Measurements from ENCODE around the gene NAA20. TPM values are rescaled to one million over a fixed set of nuclear protein-coding genes. Genes with fewer than 3 reads are reported as not detected.
A peak's percentile ranks its signal among the peaks of the same experiment; 100 is the strongest.

Gene NAA20
- total and polyA plus RNA-seq, 2 of the 13 experiments (the other 11 are each of a cell fraction or from before 2014, with no cell fraction given): 81.9 to 82.8 TPM

DNA sequence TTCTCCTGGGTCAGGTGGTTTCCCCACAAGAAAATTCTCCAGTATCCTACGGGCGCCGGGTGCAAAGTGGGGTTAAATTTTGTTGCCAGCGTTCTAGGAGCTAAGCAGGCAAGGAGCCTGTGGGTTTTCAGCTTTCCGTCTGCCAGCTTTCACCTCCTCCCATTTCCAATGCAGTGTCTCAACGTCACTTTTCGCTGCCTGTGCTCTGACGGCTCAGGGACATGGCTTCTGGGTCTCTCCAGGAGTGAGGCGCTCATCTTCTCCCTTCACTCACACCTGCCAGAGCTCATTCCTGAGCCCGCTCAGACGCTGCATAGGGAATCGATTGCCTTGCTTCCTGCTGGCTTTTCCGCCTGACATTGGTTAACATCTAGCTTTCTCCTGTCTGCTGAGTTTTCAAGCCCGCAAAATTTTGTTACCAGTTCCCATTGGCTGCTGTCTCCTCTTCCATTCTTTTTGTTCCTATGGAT, 7.3 kb upstream of the NAA20 start (continued):
- peak; percentile 60; the same call in 1 of the 2 replicates for TF ChIP-seq ZFP36L1 (CRISPR knock-in tag; IDR thresholded peaks at IDR 0.05)
- TF ChIP-seq ZNF563 (CRISPR knock-in tag; IDR thresholded peaks at IDR 0.05): no peak
- TF ChIP-seq ZNF678 (CRISPR knock-in tag; IDR thresholded peaks at IDR 0.05): no peak
- TF ChIP-seq, protein P1, sequence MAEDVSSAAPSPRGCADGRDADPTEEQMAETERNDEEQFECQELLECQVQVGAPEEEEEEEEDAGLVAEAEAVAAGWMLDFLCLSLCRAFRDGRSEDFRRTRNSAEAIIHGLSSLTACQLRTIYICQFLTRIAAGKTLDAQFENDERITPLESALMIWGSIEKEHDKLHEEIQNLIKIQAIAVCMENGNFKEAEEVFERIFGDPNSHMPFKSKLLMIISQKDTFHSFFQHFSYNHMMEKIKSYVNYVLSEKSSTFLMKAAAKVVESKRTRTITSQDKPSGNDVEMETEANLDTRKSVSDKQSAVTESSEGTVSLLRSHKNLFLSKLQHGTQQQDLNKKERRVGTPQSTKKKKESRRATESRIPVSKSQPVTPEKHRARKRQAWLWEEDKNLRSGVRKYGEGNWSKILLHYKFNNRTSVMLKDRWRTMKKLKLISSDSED (CRISPR knock-in tag; IDR thresholded peaks at IDR 0.05): no peak
- TF ChIP-seq SIX1 (CRISPR knock-in tag; IDR thresholded peaks at IDR 0.05; ENCODE audit: borderline replicate concordance): no peak
- TF ChIP-seq RARA (CRISPR knock-in tag; IDR thresholded peaks at IDR 0.05): peak; percentile 37; the same call in 1 of the 2 replicates
- no peak for TF ChIP-seq SKI (IDR thresholded peaks at IDR 0.05; ENCODE audit: partially characterized antibody)
- peak; percentile 58; the same call in 1 of the 2 replicates for TF ChIP-seq ZNF547 (CRISPR knock-in tag; IDR thresholded peaks at IDR 0.05)
- 0 out of 2 replicates have a peak, but pooled peaks have one; percentile 25 for TF ChIP-seq FOXA3 (CRISPR knock-in tag; IDR thresholded peaks at IDR 0.05)
- TF ChIP-seq, protein P2, sequence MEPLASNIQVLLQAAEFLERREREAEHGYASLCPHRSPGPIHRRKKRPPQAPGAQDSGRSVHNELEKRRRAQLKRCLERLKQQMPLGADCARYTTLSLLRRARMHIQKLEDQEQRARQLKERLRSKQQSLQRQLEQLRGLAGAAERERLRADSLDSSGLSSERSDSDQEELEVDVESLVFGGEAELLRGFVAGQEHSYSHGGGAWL (CRISPR knock-in tag; IDR thresholded peaks at IDR 0.05): no peak
- no peak for TF ChIP-seq SMAD1 (CRISPR knock-in tag; IDR thresholded peaks at IDR 0.05; ENCODE audit: borderline replicate concordance, low read depth)
- TF ChIP-seq, protein P3, sequence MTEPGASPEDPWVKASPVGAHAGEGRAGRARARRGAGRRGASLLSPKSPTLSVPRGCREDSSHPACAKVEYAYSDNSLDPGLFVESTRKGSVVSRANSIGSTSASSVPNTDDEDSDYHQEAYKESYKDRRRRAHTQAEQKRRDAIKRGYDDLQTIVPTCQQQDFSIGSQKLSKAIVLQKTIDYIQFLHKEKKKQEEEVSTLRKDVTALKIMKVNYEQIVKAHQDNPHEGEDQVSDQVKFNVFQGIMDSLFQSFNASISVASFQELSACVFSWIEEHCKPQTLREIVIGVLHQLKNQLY (CRISPR knock-in tag; IDR thresholded peaks at IDR 0.05): no peak
- TF ChIP-seq RBM39 (IDR thresholded peaks at IDR 0.05; ENCODE audit: low read depth, low read length, poor library complexity, severe bottlenecking): no peak
- TF ChIP-seq MAF1 (CRISPR knock-in tag; IDR thresholded peaks at IDR 0.05; ENCODE audit: borderline replicate concordance): no peak
- no peak for TF ChIP-seq SMARCE1 (IDR thresholded peaks at IDR 0.05; ENCODE audit: borderline replicate concordance)
- TF ChIP-seq, protein P4, sequence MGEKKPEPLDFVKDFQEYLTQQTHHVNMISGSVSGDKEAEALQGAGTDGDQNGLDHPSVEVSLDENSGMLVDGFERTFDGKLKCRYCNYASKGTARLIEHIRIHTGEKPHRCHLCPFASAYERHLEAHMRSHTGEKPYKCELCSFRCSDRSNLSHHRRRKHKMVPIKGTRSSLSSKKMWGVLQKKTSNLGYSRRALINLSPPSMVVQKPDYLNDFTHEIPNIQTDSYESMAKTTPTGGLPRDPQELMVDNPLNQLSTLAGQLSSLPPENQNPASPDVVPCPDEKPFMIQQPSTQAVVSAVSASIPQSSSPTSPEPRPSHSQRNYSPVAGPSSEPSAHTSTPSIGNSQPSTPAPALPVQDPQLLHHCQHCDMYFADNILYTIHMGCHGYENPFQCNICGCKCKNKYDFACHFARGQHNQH (CRISPR knock-in tag; IDR thresholded peaks at IDR 0.05): 0 out of 2 replicates have a peak, but pooled peaks have one; percentile 13
- peak; percentile 42; the same call in 1 of the 2 replicates for TF ChIP-seq SAP130 (CRISPR knock-in tag; IDR thresholded peaks at IDR 0.05; ENCODE audit: low read depth)
- TF ChIP-seq GPN1 (CRISPR knock-in tag; IDR thresholded peaks at IDR 0.05; ENCODE audit: borderline replicate concordance): no peak
- TF ChIP-seq SOX5 (CRISPR knock-in tag; IDR thresholded peaks at IDR 0.05; ENCODE audit: borderline replicate concordance): 0 out of 2 replicates have a peak, but pooled peaks have one; percentile 28
- TF ChIP-seq, protein P5, sequence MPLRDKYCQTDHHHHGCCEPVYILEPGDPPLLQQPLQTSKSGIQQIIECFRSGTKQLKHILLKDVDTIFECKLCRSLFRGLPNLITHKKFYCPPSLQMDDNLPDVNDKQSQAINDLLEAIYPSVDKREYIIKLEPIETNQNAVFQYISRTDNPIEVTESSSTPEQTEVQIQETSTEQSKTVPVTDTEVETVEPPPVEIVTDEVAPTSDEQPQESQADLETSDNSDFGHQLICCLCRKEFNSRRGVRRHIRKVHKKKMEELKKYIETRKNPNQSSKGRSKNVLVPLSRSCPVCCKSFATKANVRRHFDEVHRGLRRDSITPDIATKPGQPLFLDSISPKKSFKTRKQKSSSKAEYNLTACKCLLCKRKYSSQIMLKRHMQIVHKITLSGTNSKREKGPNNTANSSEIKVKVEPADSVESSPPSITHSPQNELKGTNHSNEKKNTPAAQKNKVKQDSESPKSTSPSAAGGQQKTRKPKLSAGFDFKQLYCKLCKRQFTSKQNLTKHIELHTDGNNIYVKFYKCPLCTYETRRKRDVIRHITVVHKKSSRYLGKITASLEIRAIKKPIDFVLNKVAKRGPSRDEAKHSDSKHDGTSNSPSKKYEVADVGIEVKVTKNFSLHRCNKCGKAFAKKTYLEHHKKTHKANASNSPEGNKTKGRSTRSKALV (CRISPR knock-in tag; IDR thresholded peaks at IDR 0.05): 0 out of 2 replicates have a peak, but pooled peaks have one; percentile 5
- TF ChIP-seq ATF1 (CRISPR knock-in tag; IDR thresholded peaks at IDR 0.05): no peak
- TF ChIP-seq ONECUT2 (CRISPR knock-in tag; IDR thresholded peaks at IDR 0.05): peak; percentile 85
- TF ChIP-seq, protein P6, sequence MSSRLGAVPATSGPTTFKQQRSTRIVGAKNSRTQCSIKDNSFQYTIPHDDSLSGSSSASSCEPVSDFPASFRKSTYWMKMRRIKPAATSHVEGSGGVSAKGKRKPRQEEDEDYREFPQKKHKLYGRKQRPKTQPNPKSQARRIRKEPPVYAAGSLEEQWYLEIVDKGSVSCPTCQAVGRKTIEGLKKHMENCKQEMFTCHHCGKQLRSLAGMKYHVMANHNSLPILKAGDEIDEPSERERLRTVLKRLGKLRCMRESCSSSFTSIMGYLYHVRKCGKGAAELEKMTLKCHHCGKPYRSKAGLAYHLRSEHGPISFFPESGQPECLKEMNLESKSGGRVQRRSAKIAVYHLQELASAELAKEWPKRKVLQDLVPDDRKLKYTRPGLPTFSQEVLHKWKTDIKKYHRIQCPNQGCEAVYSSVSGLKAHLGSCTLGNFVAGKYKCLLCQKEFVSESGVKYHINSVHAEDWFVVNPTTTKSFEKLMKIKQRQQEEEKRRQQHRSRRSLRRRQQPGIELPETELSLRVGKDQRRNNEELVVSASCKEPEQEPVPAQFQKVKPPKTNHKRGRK (CRISPR knock-in tag; IDR thresholded peaks at IDR 0.05): no peak
- TF ChIP-seq ZNF207 (IDR thresholded peaks at IDR 0.05; ENCODE audit: borderline replicate concordance): no peak
- TF ChIP-seq ZNF121 (CRISPR knock-in tag; IDR thresholded peaks at IDR 0.05): no peak
